Activated CD4-positive, alpha-beta T cell treated with anti-CD3 and anti-CD28 coated beads, Interleukin-2, amount 10 ng/mL, durations not matched to agents 7 days and 5 days (primary cell): ENCODE data around the gene RHPN2. TPM values are rescaled to one million over a fixed set of nuclear protein-coding genes. Genes with fewer than 3 reads are reported as not detected.

Source experiments
- CTCF ChIA-PET: fragments of 350-600 bp; sonication (Branson Sonifier 250); formaldehyde crosslinking; loops from one replicate; lab custom pipeline; 2021; ENCODE audit warnings: antibody characterized with exemption; lab: Charles Lee
- POLR2A ChIA-PET: fragments of 350-600 bp; sonication (Branson Sonifier 250); formaldehyde crosslinking; loops from one replicate; lab custom pipeline; 2021; ENCODE audit warnings: antibody characterized with exemption; lab: Charles Lee
- DNase-seq: peaks from one replicate; pipeline ENCODE4 v3.0.0-alpha.2; 2020
- H3K27ac Mint-ChIP-seq: one replicate; pipeline ENCODE4 v1.8.0; 2021; ENCODE audit warnings: mild to moderate bottlenecking, moderate library complexity, mixed read lengths
- H3K27me3 Mint-ChIP-seq: one replicate; pipeline ENCODE4 v1.8.0; 2021; ENCODE audit warnings: mixed read lengths
- H3K36me3 Mint-ChIP-seq: one replicate; pipeline ENCODE4 v1.8.0; 2021; ENCODE audit warnings: low read depth, mixed read lengths
- H3K4me1 Mint-ChIP-seq: one replicate; pipeline ENCODE4 v1.8.0; 2021; ENCODE audit warnings: mixed read lengths
- H3K4me3 Mint-ChIP-seq: one replicate; pipeline ENCODE4 v1.8.0; 2021; ENCODE audit warnings: mild to moderate bottlenecking, moderate library complexity, mixed read lengths
- H3K9me3 Mint-ChIP-seq: one replicate; pipeline ENCODE4 v1.8.0; 2021; ENCODE audit warnings: mixed read lengths
- total RNA-seq, 2 experiments: library from RNA; stranded (reverse); gene quantifications; one replicate each; pipeline ENCODE4 v1.2.3, GENCODE V29; 2021

The RHPN2 gene
- 1 to 10 TPM; 1.4 TPM for total RNA-seq

GRCh38 chr19:33064792-33065550 is at the start of gene RHPN2:
RHPN2 (minus strand) TSS chr19:33064888; CDS start chr19:33064852, 36 bp downstream.
- no peaks in the 10 kb centered on the region for H3K9me3 Mint-ChIP-seq
- ChIA-PET POLR2A (no interaction called here), CTCF (interaction anchor here (0.5 to 1.0 kb wide), 2 partner anchors 16 to 92 kb away, joined by 3 to 4 read pairs; no protein-coding TSS in a partner anchor)
- H3K4me3 Mint-ChIP-seq = peak within 1 kb of the TSS; percentile 61
- H3K27me3 Mint-ChIP-seq = peaks cover 33% of the 10 kb centered on the region
- H3K4me1 Mint-ChIP-seq = peaks cover 6% of the 10 kb centered on the region
- peak; percentile 48 for DNase-seq
- no peak within 1 kb of the TSS for H3K27ac Mint-ChIP-seq
- H3K36me3 Mint-ChIP-seq = no peaks in the 10 kb centered on the region

GRCh38 chr19:33114312-33114711 is 49.6 kb upstream of the RHPN2 start:
- Mint-ChIP-seq H3K4me1 (no peaks in the 10 kb centered on the region), H3K27me3 (no peaks in the 10 kb centered on the region), H3K36me3 (peaks cover 48% of the 10 kb centered on the region), H3K27ac (no peak overlapping the region), H3K9me3 (no peaks in the 10 kb centered on the region), H3K4me3 (no peak overlapping the region)
- ChIA-PET POLR2A (no interaction called here), CTCF (no interaction called here)
- no peak for DNase-seq

- no peak overlapping the region for H3K27ac Mint-ChIP-seq
- no peak overlapping the region for H3K4me3 Mint-ChIP-seq
- CTCF ChIA-PET = no interaction called here
- H3K27me3 Mint-ChIP-seq = no peaks in the 10 kb centered on the region
- POLR2A ChIA-PET = no interaction called here
- no peaks in the 10 kb centered on the region for H3K4me1 Mint-ChIP-seq
- peaks cover 45% of the 10 kb centered on the region for H3K36me3 Mint-ChIP-seq
- DNase-seq = no peak
- no peaks in the 10 kb centered on the region for H3K9me3 Mint-ChIP-seq
Measured at GRCh38 chr19:33111587-33111986, 46.9 kb upstream of the RHPN2 start.

- no peak for DNase-seq
- Mint-ChIP-seq H3K4me3 (no peak overlapping the region), H3K27me3 (no peaks in the 10 kb centered on the region), H3K27ac (no peak overlapping the region), H3K36me3 (peaks cover 40% of the 10 kb centered on the region), H3K9me3 (no peaks in the 10 kb centered on the region), H3K4me1 (no peaks in the 10 kb centered on the region)
- ChIA-PET POLR2A (interaction anchor here (0.6 kb wide), 1 partner anchor 43 kb away, joined by 3 read pairs; no protein-coding TSS in a partner anchor), CTCF (no interaction called here)
Measured at GRCh38 chr19:33110137-33110910, 45.6 kb upstream of the RHPN2 start.

GRCh38 chr19:33108161-33108560 is 43.5 kb upstream of the RHPN2 start:
- Mint-ChIP-seq H3K36me3 (peaks cover 40% of the 10 kb centered on the region), H3K4me1 (no peaks in the 10 kb centered on the region), H3K27me3 (no peaks in the 10 kb centered on the region), H3K4me3 (no peak overlapping the region), H3K27ac (no peak overlapping the region), H3K9me3 (no peaks in the 10 kb centered on the region)
- ChIA-PET POLR2A (no interaction called here), CTCF (interaction anchor here (0.7 to 1.0 kb wide), 2 partner anchors 10 to 55 kb away, joined by 3 read pairs; no protein-coding TSS in a partner anchor)
- DNase-seq = no peak

- Mint-ChIP-seq H3K27me3 (no peaks in the 10 kb centered on the region), H3K4me3 (no peak overlapping the region), H3K9me3 (no peaks in the 10 kb centered on the region), H3K36me3 (peaks cover 28% of the 10 kb centered on the region), H3K27ac (peak overlapping the region; percentile 33), H3K4me1 (no peaks in the 10 kb centered on the region)
- ChIA-PET POLR2A (no interaction called here), CTCF (interaction anchor here (0.6 to 1.9 kb wide), 2 partner anchors 81 to 125 kb away, joined by 3 to 5 read pairs; no protein-coding TSS in a partner anchor)
- DNase-seq = no peak
Measured at GRCh38 chr19:33102893-33103292, 38.2 kb upstream of the RHPN2 start.

GRCh38 chr19:33100894-33101644 is 36.4 kb upstream of the RHPN2 start:
- H3K9me3 Mint-ChIP-seq = no peaks in the 10 kb centered on the region
- POLR2A ChIA-PET = no interaction called here
- CTCF ChIA-PET = no interaction called here
- H3K4me1 Mint-ChIP-seq = no peaks in the 10 kb centered on the region
- no peak overlapping the region for H3K27ac Mint-ChIP-seq
- DNase-seq = no peak
- peaks cover 36% of the 10 kb centered on the region for H3K36me3 Mint-ChIP-seq
- H3K4me3 Mint-ChIP-seq = no peak overlapping the region
- no peaks in the 10 kb centered on the region for H3K27me3 Mint-ChIP-seq

- no peak for DNase-seq
- H3K4me1 Mint-ChIP-seq = no peaks in the 10 kb centered on the region
- H3K4me3 Mint-ChIP-seq = no peak overlapping the region
- CTCF ChIA-PET = interaction anchor here (0.5 to 0.6 kb wide), 2 partner anchors 18 to 23 kb away, joined by 3 to 5 read pairs; no protein-coding TSS in a partner anchor
- H3K27me3 Mint-ChIP-seq = no peaks in the 10 kb centered on the region
- POLR2A ChIA-PET = no interaction called here
- H3K36me3 Mint-ChIP-seq = peaks cover 44% of the 10 kb centered on the region
- H3K9me3 Mint-ChIP-seq = no peaks in the 10 kb centered on the region
- no peak overlapping the region for H3K27ac Mint-ChIP-seq
Measured at GRCh38 chr19:33098055-33098534, 33.4 kb upstream of the RHPN2 start.

GRCh38 chr19:33096005-33096404 is 31.3 kb upstream of the RHPN2 start:
- Mint-ChIP-seq H3K4me3 (no peak overlapping the region), H3K36me3 (peaks cover 43% of the 10 kb centered on the region), H3K27ac (no peak overlapping the region), H3K27me3 (no peaks in the 10 kb centered on the region), H3K9me3 (no peaks in the 10 kb centered on the region), H3K4me1 (no peaks in the 10 kb centered on the region)
- CTCF ChIA-PET = no interaction called here
- POLR2A ChIA-PET = no interaction called here
- DNase-seq = no peak

- no peak for DNase-seq
- no peaks in the 10 kb centered on the region for H3K9me3 Mint-ChIP-seq
- CTCF ChIA-PET = no interaction called here
- H3K4me1 Mint-ChIP-seq = no peaks in the 10 kb centered on the region
- H3K27me3 Mint-ChIP-seq = no peaks in the 10 kb centered on the region
- POLR2A ChIA-PET = no interaction called here
- no peak overlapping the region for H3K4me3 Mint-ChIP-seq
- H3K27ac Mint-ChIP-seq = no peak overlapping the region
- peaks cover 50% of the 10 kb centered on the region for H3K36me3 Mint-ChIP-seq
Measured at GRCh38 chr19:33094436-33095067, 29.9 kb upstream of the RHPN2 start.

GRCh38 chr19:33093420-33094210 is 28.9 kb upstream of the RHPN2 start:
- Mint-ChIP-seq H3K27me3 (no peaks in the 10 kb centered on the region), H3K9me3 (no peaks in the 10 kb centered on the region), H3K36me3 (peaks cover 52% of the 10 kb centered on the region), H3K4me1 (no peaks in the 10 kb centered on the region), H3K4me3 (no peak overlapping the region), H3K27ac (no peak overlapping the region)
- ChIA-PET CTCF (no interaction called here), POLR2A (no interaction called here)
- no peak for DNase-seq
